GM18507 (cell line): Measurements from ENCODE around the gene ST3GAL4.
"Not testable (repeated sequence)": the region's sequence is repeated elsewhere in the genome, so short reads cannot be mapped to it uniquely, and the experiment has no call there.

Experiments used
- DNase-seq: peaks from one replicate; pipeline ENCODE4 v3.0.0; 2011; ENCODE audit warnings: low read depth; ENCODE audit not compliant: insufficient read length; ENCODE audit errors: extremely low spot score
- FAIRE-seq: peaks from 2 replicates; lab custom pipeline; 2011; peaks lifted over from hg19 to GRCh38; lab: Jason Lieb, UNC

The ST3GAL4 gene

GRCh38 chr11:126344141-126345080 is 11.1 kb upstream of the ST3GAL4 start:
- FAIRE-seq: no peak

GRCh38 chr11:126345283-126345682 is 10.2 kb upstream of the ST3GAL4 start:
- FAIRE-seq (no peak), DNase-seq (no peak)

More at GRCh38 chr11:126344141-126345080, 11.1 kb upstream of the ST3GAL4 start:
- no peak for DNase-seq

- no peak for FAIRE-seq
These were observed 9.5 kb upstream of the ST3GAL4 start for GRCh38 chr11:126345759-126346585.

GRCh38 chr11:126346586-126346940 is 8.9 kb upstream of the ST3GAL4 start:
- no peak for FAIRE-seq
- DNase-seq: no peak

More at GRCh38 chr11:126345759-126346585, 9.5 kb upstream of the ST3GAL4 start:
- no peak for DNase-seq

GRCh38 chr11:126346946-126347345 is 8.5 kb upstream of the ST3GAL4 start:
- not testable (repeated sequence) for FAIRE-seq, DNase-seq

- FAIRE-seq (no peak), DNase-seq (no peak)
These were observed 7.5 kb upstream of the ST3GAL4 start for GRCh38 chr11:126347751-126348668.

- FAIRE-seq: no peak
These were observed 6.5 kb upstream of the ST3GAL4 start for GRCh38 chr11:126348806-126349582.

GRCh38 chr11:126350836-126351235 is 4.7 kb upstream of the ST3GAL4 start:
- no peak for FAIRE-seq
- no peak for DNase-seq

More at GRCh38 chr11:126348806-126349582, 6.5 kb upstream of the ST3GAL4 start:
- no peak for DNase-seq

GRCh38 chr11:126352163-126352562 is 3.3 kb upstream of the ST3GAL4 start:
- DNase-seq (no peak), FAIRE-seq (no peak)

- FAIRE-seq (no peak), DNase-seq (no peak)
These were observed 2.3 kb upstream of the ST3GAL4 start for GRCh38 chr11:126352934-126353801.

GRCh38 chr11:126354631-126355323 is 709 bp upstream of the ST3GAL4 start:
- DNase-seq: no peak
- peak; percentile 21 for FAIRE-seq

- no peak for FAIRE-seq
These were observed 726 bp downstream of the ST3GAL4 start for GRCh38 chr11:126355926-126356897.

GRCh38 chr11:126357055-126357962 is 1.8 kb downstream of the ST3GAL4 start:
- FAIRE-seq: no peak

More at GRCh38 chr11:126355926-126356897, 726 bp downstream of the ST3GAL4 start:
- no peak for DNase-seq

GRCh38 chr11:126357969-126358762 is 2.7 kb downstream of the ST3GAL4 start:
- FAIRE-seq (no peak), DNase-seq (no peak)

More at GRCh38 chr11:126357055-126357962, 1.8 kb downstream of the ST3GAL4 start:
- DNase-seq: no peak
